ENCODE results near the gene SERPINB1.

DNA sequence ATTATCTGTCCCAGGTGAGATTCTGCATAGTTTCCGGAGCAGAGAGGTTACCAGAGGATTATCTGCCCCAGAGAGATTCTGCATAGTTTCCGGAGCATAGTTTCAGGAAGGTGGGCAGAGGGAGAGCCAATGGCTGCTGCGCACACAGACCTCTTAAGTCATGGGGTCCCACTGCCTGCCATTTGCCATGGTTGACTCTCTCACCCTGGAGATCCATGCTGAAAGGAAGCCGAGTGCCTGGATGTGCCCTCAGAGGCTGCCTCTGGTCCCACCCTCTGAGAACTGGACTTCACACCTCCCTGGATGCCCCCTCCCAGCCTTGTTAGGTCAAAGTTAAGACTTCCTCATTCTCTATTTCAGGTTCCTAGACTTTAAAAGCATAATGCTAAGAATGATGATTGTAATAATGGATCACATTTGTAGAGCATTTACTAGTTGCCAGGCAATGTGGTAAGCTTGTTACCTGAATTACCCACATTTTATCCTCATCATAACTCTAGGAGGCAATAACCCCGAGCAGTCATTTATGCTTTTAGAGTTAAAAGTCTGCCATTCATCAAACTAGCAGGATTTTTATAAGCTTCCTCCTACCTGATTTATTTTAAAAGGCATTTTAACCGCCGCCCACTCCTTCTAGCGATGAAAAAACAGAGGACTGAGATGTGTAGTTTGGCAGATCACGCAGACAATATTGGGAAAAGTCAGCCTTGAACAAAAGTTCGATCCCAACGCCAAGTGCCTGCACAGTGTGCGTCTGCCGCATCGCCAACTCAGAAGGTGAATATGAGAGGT is 49.5 kb upstream of the SERPINB1 start:
- TF ChIP-seq, protein P1, sequence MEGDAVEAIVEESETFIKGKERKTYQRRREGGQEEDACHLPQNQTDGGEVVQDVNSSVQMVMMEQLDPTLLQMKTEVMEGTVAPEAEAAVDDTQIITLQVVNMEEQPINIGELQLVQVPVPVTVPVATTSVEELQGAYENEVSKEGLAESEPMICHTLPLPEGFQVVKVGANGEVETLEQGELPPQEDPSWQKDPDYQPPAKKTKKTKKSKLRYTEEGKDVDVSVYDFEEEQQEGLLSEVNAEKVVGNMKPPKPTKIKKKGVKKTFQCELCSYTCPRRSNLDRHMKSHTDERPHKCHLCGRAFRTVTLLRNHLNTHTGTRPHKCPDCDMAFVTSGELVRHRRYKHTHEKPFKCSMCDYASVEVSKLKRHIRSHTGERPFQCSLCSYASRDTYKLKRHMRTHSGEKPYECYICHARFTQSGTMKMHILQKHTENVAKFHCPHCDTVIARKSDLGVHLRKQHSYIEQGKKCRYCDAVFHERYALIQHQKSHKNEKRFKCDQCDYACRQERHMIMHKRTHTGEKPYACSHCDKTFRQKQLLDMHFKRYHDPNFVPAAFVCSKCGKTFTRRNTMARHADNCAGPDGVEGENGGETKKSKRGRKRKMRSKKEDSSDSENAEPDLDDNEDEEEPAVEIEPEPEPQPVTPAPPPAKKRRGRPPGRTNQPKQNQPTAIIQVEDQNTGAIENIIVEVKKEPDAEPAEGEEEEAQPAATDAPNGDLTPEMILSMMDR (IDR thresholded peaks at IDR 0.05; ENCODE audit: low read depth, low read length, poor library complexity, severe bottlenecking) = no peak
- no peak for TF ChIP-seq EZH2phosphoT487 (IDR thresholded peaks at IDR 0.05; ENCODE audit: borderline replicate concordance, low read length)

All from DOHH2 (cell line).